ENCODE measurements around the gene PPM1H.

PPM1H gene

GRCh38 chr12:62784576-62784975 lies 150.4 kb downstream of the PPM1H start:
- Histone ChIP-seq H3K9me3 (no peaks in the 10 kb centered on the region), H3K27ac (no peak overlapping the region), H3K27me3 (no peaks in the 10 kb centered on the region), H3K36me3 (no peaks in the 10 kb centered on the region), H3K4me1 (ENCODE audit: control insufficient read depth in 1 of 2, insufficient read depth in 1 of 2, low read depth in 1 of 2, low read length in 1 of 2) (peaks cover 29 to 30% of the 10 kb centered on the region in 2 experiments), H3K4me3 (ENCODE audit: low read depth in 1 of 2, low read length in 1 of 2) (no peak overlapping the region)
- no peak for TF ChIP-seq CTCF (IDR thresholded peaks at IDR 0.05)

GRCh38 chr12:62783881-62784280 lies 151.1 kb downstream of the PPM1H start:
- TF ChIP-seq CTCF (IDR thresholded peaks at IDR 0.05): no peak
- no peak overlapping the region for H3K27ac ChIP-seq

GRCh38 chr12:62781136-62781880 lies 153.6 kb downstream of the PPM1H start:
- peaks cover 6 to 9% of the 10 kb centered on the region in 2 experiments for H3K4me1 ChIP-seq (ENCODE audit: control insufficient read depth in 1 of 2, insufficient read depth in 1 of 2, low read depth in 1 of 2, low read length in 1 of 2)
- H3K27ac ChIP-seq: no peak overlapping the region
- TF ChIP-seq CTCF (IDR thresholded peaks at IDR 0.05): no peak

More at GRCh38 chr12:62783881-62784280, 151.1 kb downstream of the PPM1H start:
- no peak overlapping the region for H3K4me3 ChIP-seq (ENCODE audit: low read depth in 1 of 2, low read length in 1 of 2)
- no peaks in the 10 kb centered on the region for H3K9me3 ChIP-seq
- peaks cover 27 to 30% of the 10 kb centered on the region in 2 experiments for H3K4me1 ChIP-seq (ENCODE audit: control insufficient read depth in 1 of 2, insufficient read depth in 1 of 2, low read depth in 1 of 2, low read length in 1 of 2)
- no peaks in the 10 kb centered on the region for H3K27me3 ChIP-seq
- H3K36me3 ChIP-seq: no peaks in the 10 kb centered on the region

GRCh38 chr12:62779488-62779887 lies 155.5 kb downstream of the PPM1H start:
- H3K4me3 ChIP-seq (ENCODE audit: low read depth in 1 of 2, low read length in 1 of 2): no peak overlapping the region
- H3K27me3 ChIP-seq: no peaks in the 10 kb centered on the region
- H3K36me3 ChIP-seq: no peaks in the 10 kb centered on the region
- no peak overlapping the region for H3K27ac ChIP-seq
- peaks cover 4 to 5% of the 10 kb centered on the region in 2 experiments for H3K4me1 ChIP-seq (ENCODE audit: control insufficient read depth in 1 of 2, insufficient read depth in 1 of 2, low read depth in 1 of 2, low read length in 1 of 2)
- no peak for TF ChIP-seq CTCF (IDR thresholded peaks at IDR 0.05)
- no peaks in the 10 kb centered on the region for H3K9me3 ChIP-seq

More at GRCh38 chr12:62781136-62781880, 153.6 kb downstream of the PPM1H start:
- H3K27me3 ChIP-seq: no peaks in the 10 kb centered on the region
- H3K9me3 ChIP-seq: no peaks in the 10 kb centered on the region
- H3K4me3 ChIP-seq (ENCODE audit: low read depth in 1 of 2, low read length in 1 of 2): no peak overlapping the region
- no peaks in the 10 kb centered on the region for H3K36me3 ChIP-seq

GRCh38 chr12:62778187-62778586 lies 156.8 kb downstream of the PPM1H start:
- no peak overlapping the region for H3K4me3 ChIP-seq (ENCODE audit: low read depth in 1 of 2, low read length in 1 of 2)
- H3K27ac ChIP-seq: no peak overlapping the region
- H3K36me3 ChIP-seq: no peaks in the 10 kb centered on the region
- H3K4me1 ChIP-seq (ENCODE audit: control insufficient read depth in 1 of 2, insufficient read depth in 1 of 2, low read depth in 1 of 2, low read length in 1 of 2): peaks cover 7 to 8% of the 10 kb centered on the region in 2 experiments
- no peaks in the 10 kb centered on the region for H3K9me3 ChIP-seq
- no peaks in the 10 kb centered on the region for H3K27me3 ChIP-seq
- TF ChIP-seq CTCF (IDR thresholded peaks at IDR 0.05): no peak
